Suppressor macrophage treated with lipopolysaccharide for 4 hours (primary cell): ENCODE data around the gene OR8B12.
A peak's percentile ranks its signal among the peaks of the same experiment; 100 is the strongest.

Source experiments
- DNase-seq: peaks from one replicate; pipeline ENCODE4 v3.0.0-alpha.2; 2020

OR8B12 gene, protein sequence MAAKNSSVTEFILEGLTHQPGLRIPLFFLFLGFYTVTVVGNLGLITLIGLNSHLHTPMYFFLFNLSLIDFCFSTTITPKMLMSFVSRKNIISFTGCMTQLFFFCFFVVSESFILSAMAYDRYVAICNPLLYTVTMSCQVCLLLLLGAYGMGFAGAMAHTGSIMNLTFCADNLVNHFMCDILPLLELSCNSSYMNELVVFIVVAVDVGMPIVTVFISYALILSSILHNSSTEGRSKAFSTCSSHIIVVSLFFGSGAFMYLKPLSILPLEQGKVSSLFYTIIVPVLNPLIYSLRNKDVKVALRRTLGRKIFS

DNA sequence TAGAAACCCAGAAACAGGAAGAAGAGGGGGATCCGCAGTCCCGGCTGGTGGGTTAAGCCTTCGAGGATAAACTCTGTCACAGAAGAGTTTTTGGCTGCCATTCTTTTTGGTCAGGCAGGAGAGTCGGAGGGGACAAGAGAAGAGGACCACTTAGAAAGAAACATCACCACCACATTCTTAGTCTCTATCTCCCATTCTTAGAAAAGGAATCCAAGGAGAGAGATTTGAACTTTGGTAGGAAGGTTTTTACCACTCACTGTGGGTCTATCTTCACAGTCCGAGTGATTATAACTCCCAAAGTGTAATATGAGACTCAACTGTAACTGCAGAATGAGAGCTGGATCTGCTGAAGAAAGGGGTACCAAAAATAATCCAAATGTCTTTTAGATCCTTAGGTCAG, at the start of gene OR8B12:
TSS of gene OR8B12 (minus strand) at position 101 of the 400 bp plus-strand sequence. CDS start at position 101, 0 bp downstream.
- no peak for DNase-seq

DNA sequence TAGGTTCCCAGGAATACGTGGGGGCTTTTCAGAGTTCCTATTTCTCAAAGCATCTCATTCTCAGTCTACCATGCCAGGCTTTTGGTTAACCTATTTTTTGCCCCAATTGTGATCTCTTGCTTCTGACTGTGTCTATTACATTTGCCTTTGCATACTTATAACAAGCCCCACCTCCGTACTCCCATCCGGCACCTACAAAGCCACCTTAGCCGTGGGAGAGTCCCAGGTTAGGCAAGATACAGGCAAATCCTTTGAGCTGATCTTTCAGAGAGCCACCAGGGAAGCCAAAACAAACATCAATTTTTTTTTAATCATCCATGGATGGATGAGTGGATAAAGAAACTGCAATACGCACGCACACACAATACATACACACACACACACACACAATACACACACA, 49.2 kb upstream of the OR8B12 start:
- DNase-seq = no peak

DNA sequence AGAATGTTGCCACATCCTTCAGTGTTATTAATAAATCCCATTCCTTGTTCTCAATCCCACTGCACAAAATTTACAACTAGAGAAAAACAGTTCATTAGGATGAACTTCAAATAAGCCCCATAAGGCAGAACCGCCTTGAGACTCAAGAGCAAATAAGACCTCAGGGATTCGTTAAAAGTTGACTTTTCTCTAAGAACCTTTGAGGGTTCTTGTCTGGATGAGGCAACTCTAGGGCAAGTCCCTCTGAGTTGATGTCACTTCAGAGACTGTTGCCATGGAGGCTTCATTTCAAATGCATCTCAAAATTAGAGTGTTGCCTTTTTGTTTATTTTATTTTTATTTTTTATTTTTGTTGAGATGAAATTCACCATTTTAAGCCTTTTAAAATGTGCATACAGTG, 48.0 kb upstream of the OR8B12 start:
- no peak for DNase-seq

DNA sequence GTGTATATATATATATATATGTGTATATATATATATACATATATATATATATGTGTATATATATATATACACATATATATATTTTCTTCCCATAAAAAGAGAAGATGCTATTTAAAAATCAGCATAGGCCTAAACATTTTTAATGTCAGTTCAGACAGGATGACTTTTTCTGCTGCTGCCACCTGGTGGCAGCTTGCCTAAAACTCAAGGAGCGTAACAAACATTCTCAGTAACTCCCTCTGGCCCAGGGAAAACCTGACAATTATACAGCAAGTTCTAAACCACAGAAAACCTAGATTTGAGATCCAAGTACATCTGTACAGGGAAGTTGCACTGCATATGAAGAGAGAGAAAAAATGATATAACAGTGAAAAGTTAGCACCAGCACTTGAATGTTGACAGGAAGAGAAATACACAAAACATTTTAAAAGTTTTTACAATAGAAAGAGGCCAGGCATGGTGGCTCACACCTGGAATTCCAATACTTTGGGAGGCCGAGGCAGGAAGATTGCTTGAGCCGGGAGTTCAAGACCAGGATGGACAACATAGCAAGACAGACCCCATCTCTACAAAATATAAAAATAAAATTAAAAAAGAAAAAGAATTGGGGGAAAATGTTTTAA, 42.9 kb upstream of the OR8B12 start:
- DNase-seq = peak; percentile 73

DNA sequence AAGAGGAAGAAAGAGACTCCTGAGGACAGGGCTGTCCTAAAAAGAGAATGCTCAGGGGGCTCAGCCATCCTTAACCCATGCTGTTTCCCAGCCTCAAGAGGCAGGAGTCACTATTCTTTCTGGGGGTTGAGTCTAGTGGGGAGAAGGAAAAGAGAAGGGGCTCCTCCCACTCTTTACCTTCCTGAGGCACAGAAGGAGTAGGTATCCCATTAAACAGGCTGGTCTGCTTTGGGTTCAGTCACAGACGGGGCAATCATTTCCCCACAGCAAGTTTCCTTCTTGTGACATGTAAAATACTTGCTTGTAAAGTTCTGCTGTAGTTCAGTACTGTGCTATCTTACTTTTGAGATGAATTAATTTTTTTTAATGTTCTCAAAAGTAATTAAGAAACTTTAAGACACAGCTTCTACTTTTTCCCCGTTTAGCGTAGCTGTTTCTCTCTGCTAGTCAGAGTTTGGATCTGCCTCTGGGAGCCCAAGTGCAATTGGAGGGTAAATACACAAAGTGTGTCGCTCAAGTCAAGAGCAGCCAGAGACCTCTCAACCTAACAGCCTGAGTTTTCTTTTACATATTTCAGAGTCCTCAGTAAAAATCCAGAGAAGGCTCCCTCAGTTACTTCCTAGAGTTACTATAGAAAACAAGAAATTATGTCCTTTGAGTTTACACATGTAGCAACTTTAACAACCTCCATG, 41.4 kb upstream of the OR8B12 start:
- DNase-seq = no peak

DNA sequence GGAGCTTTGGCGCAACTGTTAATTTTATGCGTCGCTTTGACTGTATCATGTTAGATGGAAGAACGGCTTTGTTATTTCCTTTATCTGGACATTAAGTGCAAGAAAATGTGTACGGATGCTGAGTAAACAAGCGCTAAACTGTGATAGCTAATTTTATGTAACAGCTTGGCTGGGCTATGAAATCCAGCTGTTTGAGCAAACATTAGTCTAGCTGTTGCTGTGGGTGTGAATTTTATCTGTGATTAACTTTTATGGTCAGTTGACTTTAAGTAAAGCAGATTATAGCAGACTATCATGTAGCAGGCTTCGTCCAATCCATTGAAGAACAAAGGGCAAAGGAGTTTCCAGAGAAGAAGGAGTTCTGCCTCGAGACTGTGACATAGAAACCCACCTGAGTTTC, 40.3 kb upstream of the OR8B12 start:
- no peak for DNase-seq

DNA sequence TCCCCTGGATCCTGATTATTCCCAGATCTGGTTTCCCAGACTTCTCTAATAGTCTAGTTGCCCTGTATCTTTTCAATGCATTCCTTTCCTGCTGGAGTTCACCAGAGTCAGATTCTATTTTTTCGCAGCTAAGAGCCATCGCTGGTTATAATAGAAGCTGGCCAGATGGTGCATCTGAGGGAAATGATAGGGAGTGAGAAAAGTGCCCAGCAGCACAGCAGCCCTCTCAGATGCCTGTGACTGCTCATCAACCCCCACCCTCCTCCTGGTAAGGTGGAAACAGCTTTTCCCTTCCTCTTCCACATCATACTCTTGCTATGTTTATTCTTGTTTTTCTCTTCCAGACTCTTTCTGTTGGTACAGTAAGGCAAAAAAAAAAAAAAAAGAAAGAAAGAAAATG, 39.1 kb upstream of the OR8B12 start:
- DNase-seq = no peak

DNA sequence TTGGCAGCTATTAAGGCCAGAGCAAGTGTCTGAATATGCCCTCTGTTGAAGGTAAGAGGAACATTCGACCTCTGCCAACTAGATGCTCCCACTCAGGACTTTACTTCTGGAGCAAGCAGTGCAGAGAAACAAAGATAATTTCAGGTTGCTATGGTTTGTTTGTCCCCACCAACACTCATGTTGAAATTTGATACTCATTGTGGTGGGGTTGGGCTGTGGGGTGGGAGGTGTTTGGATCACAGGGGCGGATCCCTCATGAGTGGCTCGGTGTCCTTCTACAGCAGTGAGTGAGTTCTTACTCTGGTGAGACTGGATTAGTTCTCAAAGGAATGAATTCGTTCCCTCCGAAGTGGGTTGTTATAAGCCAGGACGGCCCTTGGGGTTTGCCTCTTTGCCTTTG, 38.4 kb upstream of the OR8B12 start:
- DNase-seq = no peak

DNA sequence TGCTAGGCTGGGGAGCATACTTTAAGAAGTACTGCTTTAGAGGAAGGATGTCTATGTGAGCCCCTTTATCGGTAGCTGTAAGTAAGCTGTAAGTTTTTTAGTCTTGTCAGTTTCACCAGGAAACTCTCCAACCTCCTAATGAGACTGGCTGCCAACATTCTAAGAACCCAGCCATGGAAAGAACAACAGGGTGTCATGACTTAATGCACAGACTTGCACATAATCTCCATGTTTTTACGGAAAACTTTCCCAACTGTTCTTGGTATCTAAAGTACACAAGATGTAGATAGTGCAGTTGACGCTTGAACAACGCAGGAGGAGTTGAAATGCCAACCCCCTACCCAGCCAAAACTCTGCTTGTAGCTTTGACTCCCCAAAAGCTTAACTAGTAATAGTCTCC, 35.3 kb upstream of the OR8B12 start:
- DNase-seq = no peak

DNA sequence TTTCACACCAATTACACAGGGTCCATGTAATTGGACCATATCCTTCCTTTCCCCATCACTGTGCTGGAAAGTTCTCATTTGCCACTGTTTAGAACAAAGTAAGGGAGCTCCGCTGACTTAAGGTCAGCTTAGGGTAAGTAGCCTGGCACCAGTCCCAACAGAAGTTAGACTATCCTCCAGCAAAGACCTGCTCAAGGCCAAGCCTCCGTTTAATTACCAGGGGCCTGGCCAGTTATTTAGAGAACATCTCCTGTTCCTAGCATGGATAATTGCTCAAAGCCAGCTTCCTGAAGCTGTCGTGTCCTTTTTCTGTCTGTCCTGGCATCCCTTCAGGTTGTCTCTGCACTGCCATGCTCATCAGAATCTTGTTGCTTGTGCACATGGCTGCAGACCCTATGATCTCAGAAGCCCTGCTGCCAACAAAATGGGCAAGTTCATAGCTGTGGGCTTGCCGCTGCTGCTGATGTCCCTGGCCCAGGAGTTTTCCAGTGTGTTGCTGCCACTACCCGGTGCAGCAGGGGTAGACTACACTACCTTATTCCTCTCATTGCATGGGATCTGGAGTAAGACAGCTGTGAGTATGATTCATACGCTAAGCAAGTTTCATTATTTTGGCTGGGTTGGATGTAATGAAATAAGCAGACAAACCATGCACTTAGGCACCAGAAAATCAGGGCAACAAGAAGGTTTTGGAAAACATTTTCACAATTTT, 34.4 kb upstream of the OR8B12 start:
- DNase-seq = no peak

DNA sequence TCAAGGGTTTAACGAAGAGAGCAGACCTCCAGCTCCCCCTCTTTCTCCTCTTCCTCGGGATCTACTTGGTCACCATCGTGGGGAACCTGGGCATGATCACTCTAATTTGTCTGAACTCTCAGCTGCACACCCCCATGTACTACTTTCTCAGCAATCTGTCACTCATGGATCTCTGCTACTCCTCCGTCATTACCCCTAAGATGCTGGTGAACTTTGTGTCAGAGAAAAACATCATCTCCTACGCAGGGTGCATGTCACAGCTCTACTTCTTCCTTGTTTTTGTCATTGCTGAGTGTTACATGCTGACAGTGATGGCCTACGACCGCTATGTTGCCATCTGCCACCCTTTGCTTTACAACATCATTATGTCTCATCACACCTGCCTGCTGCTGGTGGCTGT, 26.7 kb upstream of the OR8B12 start:
- DNase-seq = no peak

DNA sequence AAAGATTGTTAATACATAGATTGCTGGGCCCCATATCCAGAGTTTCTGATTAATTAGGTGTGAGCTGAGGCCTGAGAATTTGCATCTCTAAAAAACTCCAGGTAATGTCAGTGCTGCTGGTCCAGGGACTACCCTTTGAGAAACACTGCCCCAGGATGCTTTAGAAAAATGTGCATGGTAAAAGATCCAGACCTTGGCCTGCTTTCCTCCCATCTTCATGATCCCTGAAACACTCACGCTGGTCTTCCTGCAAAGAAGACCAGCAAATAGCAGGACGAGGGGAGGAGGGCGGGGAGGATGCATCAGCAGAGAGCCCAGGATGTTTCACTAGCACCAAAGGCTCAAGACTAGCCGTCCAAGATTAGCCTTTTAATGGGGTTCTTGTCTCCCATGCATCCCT, 26.2 kb upstream of the OR8B12 start, which contains the start of gene OR8A1:
TSS of gene OR8A1 (plus strand) at position 301 of the 400 bp plus-strand sequence. CDS start 123 bp downstream, outside the sequence.
- no peak for DNase-seq

DNA sequence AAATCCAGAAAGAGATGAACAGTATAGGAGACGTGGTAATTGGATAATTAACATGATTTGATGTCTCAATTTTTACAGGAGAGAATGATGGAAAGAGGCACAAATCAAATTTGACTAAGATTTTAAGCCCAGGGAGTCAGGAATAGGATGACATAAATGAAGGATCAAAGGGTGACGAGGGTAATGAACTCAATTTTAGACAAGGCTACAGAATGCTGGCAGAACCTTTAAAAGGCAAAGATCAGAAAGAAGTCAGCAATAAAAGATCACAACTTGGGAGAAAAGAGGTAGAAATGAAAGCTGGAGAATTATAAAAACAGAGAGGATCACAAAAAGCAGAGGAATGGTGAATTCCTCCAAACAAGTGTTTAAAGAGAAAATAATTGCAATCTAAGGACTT, 13.4 kb upstream of the OR8B12 start:
- no peak for DNase-seq

DNA sequence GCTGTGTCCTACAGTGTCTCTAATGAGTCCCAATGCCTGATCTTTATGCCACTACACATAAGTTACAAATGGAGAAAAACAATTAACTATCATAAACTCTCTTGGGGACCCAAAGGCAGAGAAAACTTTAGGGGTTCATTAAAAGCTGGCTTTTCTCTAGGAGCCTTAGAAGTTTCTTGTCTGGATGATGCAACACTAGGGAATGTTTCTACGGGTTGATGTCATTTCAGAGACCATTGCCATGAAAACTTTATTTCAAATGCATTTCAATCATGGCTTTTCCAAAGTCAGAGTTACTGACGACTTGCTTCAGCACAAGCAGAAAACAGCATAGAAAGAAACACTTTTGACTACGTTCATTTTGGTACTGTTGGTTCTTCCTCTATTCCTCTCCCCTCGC, 8.5 kb upstream of the OR8B12 start:
- no peak for DNase-seq

DNA sequence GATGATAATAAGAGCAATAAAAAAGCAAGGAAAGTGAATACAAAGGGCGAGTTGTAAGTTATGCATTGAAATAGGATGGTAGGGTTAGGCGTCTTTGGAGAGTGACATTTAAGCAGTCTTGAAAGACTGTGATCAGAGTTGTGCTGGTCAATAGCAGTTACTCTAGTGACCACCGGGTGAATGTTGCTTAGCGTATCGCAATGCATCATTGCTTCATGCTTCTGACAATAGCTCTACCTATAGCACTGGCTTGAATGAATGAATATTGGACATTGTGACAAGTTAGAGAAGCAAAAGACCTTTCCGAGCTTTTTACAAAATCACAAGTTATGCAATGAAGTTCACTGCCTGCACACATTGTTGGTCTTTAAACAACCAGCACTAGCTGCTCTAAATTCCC, 7.7 kb upstream of the OR8B12 start:
- no peak for DNase-seq

DNA sequence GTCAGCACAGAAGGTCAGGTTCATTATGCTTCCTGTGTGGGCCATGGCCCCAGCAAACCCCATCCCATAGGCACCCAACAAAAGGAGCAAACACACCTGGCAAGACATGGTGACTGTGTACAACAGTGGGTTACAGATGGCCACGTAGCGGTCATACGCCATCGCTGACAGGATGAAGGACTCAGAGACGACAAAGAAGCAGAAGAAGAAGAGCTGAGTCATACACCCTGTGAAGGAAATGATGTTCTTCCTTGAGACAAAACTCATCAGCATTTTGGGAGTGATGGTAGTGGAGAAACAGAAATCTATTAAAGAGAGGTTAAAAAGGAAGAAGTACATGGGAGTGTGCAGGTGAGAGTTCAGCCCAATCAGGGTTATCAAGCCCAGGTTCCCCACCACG, 309 bp downstream of the OR8B12 start:
- DNase-seq = peak; percentile 28

DNA sequence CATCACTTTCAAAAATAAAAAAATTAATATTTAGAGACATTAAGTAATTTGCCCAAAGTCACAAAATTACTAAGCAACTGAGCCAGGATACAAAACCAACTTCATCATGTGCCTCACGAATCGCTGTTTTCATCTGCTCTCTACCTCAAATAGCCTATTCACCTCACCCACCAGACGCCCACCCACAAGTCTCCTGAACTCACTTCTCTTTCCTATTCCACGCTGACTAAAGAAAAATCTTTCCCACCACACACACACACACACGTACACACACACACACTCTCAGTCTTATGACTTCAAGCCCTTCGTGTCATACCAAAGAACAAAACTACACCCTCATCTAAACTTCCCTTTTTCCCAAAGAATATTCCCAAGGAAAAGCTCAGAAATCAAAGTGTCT, 2.2 kb downstream of the OR8B12 start:
- DNase-seq = peak; percentile 20

DNA sequence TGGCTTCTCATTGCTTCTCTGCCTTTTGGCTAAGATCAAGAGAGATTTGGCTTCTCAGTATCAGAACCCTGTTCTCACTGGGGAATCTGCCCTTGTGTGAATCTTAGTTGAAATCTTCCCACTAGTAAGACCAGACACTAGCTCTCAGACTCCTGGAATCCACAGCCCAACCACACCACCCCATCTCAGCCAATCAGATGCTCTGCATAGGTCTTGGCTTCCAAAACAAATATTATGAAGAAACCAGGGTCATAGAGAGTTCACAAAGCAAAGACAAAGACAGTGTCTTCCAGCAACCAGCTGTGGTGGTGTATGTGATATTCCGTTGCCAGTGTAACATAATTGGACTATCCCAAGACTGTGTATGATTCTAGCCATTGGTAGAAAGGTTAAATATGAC, 5.4 kb downstream of the OR8B12 start:
- no peak for DNase-seq

DNA sequence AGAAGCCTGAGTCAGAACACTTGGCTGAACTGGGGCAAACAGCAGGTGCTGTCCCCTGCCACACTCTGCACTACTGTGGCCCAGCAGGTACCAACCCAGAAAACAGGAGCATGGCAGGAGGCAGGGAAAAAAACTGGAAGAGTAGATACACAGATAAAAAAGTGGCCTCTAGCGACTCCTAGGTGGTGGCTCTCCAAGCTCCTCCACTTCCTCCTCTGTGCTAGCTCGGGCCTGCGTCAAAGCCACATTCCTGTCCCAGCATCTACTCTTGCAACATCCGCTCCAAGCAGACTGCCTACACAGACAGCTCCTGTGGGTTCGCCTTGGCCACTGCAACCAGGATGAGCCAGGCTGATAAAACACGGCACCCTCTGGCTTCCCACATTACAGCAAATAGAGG, 6.9 kb downstream of the OR8B12 start:
- DNase-seq = peak; percentile 66

DNA sequence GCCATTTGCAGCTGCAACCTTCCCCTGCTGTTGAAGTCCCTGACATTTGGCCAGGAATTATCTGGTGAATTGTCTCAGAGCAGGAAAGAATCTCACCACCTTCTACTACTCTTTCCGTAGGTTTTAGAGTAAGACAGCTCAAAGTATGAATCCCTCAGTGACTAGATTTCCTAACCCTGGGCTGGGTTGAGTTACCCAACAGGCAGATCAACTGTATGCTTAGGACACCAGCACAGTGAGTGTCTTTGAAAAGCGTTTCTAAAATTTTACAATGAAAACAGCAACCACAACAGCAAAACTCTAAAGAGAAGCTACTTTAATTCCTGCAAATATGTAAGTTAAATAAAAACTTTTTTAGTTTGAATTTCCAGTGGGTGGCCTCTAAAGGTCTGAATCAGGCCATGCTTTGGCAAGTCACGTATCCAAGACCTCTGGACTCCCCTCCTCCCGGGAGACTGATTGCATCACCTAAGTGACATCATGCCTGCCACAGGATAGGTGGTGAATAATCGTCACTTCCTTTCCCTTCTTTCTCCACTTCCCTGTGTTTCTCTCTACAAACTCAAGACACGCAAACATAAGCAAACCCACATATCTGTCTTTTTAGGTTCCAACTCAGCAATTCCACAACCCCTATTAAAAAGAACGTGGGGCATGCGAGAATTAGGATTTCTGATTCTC, 7.8 kb downstream of the OR8B12 start:
- DNase-seq = peak; percentile 28

DNA sequence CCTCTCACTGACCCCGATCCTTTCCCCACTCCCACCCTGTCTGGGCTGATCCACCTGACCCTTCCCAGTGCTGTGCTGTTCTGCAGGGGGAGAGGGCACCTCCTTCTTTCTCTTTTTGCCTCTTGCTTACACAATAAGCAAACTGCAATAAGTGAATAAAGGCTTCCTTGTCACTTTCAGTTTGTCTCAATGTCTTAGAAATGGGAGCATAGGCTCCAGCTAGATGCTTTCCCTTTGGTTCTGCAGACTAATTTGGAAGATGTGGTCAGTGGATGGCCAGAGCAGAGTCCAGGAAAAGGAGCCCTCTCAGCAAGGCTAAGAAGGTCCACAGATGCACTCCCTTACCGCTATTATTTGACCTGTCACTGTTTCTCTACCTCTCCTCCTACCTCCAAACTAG, 9.4 kb downstream of the OR8B12 start:
- DNase-seq = no peak

DNA sequence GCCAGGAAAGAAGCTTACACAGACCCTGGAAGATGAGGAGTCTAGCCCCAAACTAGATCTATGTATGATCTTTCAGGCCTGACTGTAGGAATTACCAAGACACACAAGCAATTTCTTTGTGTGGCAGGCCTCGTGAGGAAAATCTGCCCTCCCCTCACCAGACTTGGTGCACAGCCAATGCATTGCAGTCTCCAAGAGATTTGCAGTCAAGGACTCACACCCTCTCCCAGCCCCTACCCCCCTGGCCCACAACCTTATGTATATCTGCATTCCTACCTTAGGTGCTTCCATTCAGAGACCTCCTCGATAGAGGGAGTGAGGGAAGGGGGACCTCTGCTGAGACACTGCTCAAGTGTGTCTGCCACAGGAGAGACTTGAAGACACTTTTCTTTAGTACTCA, 9.8 kb downstream of the OR8B12 start:
- DNase-seq = no peak

DNA sequence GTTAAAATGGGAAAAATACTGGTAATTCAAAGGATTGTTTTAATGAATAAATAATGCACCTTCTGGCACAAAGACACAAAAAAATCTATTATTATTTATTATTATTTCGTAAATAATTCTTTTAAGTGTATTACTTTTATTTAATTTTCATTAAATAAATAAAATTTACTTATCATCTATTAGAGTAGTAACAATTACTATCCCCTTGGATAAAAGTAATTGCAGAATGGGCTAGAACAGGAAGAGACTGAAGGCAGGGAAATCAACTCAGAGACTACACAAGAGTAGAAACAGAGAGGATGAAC, 23.0 kb downstream of the OR8B12 start:
- DNase-seq = no peak
